GM23248 (cell line): ENCODE results near the gene CLSTN2. TPM values are rescaled to one million over a fixed set of nuclear protein-coding genes. Genes with fewer than 3 reads are reported as not detected.

Experiments
- DNase-seq: peaks from one replicate; pipeline ENCODE4 v3.0.0-alpha.2; 2015
- H2AFZ ChIP-seq: fragments of 200-600 bp; sonication (generic); 2 replicates; pipeline ENCODE4 v1.6.1; 2016; ENCODE audit warnings: antibody characterized with exemption
- H3F3A ChIP-seq: fragments of 200-600 bp; sonication (generic); 2 replicates; pipeline ENCODE4 v1.6.1; 2016; ENCODE audit warnings: mild to moderate bottlenecking, antibody characterized with exemption, mixed run types; ENCODE audit not compliant: insufficient read depth
- H3K27ac ChIP-seq: fragments of 200-600 bp; sonication (generic); 2 replicates; pipeline ENCODE4 v1.5.1; 2016; ENCODE audit warnings: mild to moderate bottlenecking
- H3K27me3 ChIP-seq: fragments of 200-600 bp; sonication (generic); replicated peaks from 2 replicates; pipeline ENCODE4 v1.6.1; 2016; ENCODE audit warnings: mild to moderate bottlenecking; ENCODE audit not compliant: insufficient read depth
- H3K36me3 ChIP-seq: fragments of 200-600 bp; sonication (generic); 2 replicates; pipeline ENCODE4 v1.6.1; 2016; ENCODE audit warnings: low read depth, mild to moderate bottlenecking
- H3K4me1 ChIP-seq: fragments of 200-600 bp; sonication (generic); 2 replicates; pipeline ENCODE4 v1.6.1; 2016; ENCODE audit warnings: mild to moderate bottlenecking; ENCODE audit not compliant: insufficient read depth
- H3K4me2 ChIP-seq: fragments of 200-600 bp; sonication (generic); one replicate; pipeline ENCODE4 v1.6.1; 2016; ENCODE audit warnings: mild to moderate bottlenecking; ENCODE audit not compliant: unreplicated experiment
- H3K4me3 ChIP-seq: fragments of 200-600 bp; sonication (generic); 2 replicates; pipeline ENCODE4 v1.5.1; 2016; ENCODE audit warnings: mild to moderate bottlenecking
- H3K79me2 ChIP-seq: fragments of 200-600 bp; sonication (generic); 2 replicates; pipeline ENCODE4 v1.6.1; 2016; ENCODE audit warnings: mild to moderate bottlenecking; ENCODE audit not compliant: insufficient read depth
- H3K9ac ChIP-seq: fragments of 200-600 bp; sonication (generic); 2 replicates; pipeline ENCODE4 v1.6.1; 2016; ENCODE audit warnings: mild to moderate bottlenecking
- H3K9me2 ChIP-seq: fragments of 200-600 bp; sonication (generic); 2 replicates; pipeline ENCODE4 v1.6.1; 2016; ENCODE audit warnings: mixed run types, mild to moderate bottlenecking, moderate library complexity; ENCODE audit not compliant: insufficient read depth
- H3K9me3 ChIP-seq: fragments of 200-600 bp; sonication (generic); one replicate; pipeline ENCODE4 v1.6.1; 2017; ENCODE audit warnings: low read depth
- H4K20me1 ChIP-seq: fragments of 200-600 bp; sonication (generic); 2 replicates; pipeline ENCODE4 v1.6.0; 2016; ENCODE audit not compliant: insufficient read depth
- EZH2 ChIP-seq: fragments of 200-600 bp; sonication (generic); IDR thresholded peaks from 2 replicates; pipeline ENCODE4 v1.6.1; 2018; ENCODE audit warnings: antibody characterized with exemption, mild to moderate bottlenecking; ENCODE audit not compliant: insufficient read depth, poor library complexity, severe bottlenecking
- EZH2phosphoT487 ChIP-seq: fragments of 200-600 bp; sonication (generic); IDR thresholded peaks from 2 replicates; pipeline ENCODE4 v1.6.1; 2018; ENCODE audit warnings: antibody characterized with exemption, moderate library complexity, mild to moderate bottlenecking, low read depth; ENCODE audit not compliant: insufficient read depth
- WGBS, 2 experiments: methylation state at CpG; one replicate each; pipeline ENCODE4 v1.1.6; 2015 to 2017; ENCODE audit warnings: low lambda C conversion rate in 2 of 2, low coverage in 1 of 2; ENCODE audit errors: missing lambda C conversion rate in 2 of 2; 5-methylcytosine and 5-hydroxymethylcytosine counted together
- in situ Hi-C: fragments of 300-500 bp; cut with MboI; formaldehyde crosslinking; loops from 2 replicates; pipeline ENCODE4 v1.15.0; 2020
- polyA plus RNA-seq: library from polyadenylated mRNA; unstranded; fragments of >200 nt; fragmentation: Nextera tagmentation; extraction: Ambion mirVana; gene quantifications from 2 replicates; pipeline ENCODE4 v1.2.1, GENCODE V29; 2016
- total RNA-seq: library from RNA; depleted of rRNA; stranded (reverse); fragments of >200 nt; shearing (Covaris generic); gene quantifications from 2 replicates; pipeline ENCODE4 v1.2.3, GENCODE V29; 2014

CLSTN2 gene
- total and polyA plus RNA-seq, 2 experiments from 2014 or later = not detected

DNA sequence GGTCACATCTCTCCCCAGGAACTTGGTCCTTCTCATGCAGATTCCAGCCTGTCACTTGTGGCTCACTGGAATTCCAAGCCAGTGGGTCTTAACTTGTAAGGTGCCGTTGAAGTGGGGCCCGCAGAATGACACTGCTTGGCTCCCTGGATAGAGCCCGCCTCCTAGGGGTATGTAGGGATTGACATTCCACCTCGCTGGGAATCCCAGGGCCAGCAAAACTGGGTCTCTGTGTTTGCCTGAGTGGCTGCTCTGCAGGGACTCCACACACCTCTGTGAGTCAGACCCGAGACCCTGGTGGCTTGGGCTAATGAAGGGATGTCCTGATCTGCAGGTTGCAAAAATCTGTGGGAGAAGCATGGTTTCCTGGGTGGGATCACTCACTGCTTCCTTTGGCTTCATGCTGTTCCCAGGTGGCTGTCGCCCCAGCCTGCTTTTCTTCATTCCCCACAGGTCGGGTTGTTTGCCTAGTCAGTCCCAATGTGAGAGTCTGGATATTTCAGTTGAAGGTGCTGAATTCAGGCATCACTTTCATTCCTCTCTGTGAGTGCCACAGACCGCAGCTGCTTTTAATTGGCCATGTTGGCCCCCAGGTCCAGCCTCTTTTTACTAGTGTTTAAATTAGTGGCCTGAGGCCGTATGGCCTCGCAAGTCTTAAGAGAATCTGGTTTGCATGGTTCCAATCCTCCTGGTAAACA is 586.9 kb downstream of the CLSTN2 start:
- H3K27ac ChIP-seq = no peak overlapping the region
- H3K4me2 ChIP-seq = no peak overlapping the region
- H3K9me2 ChIP-seq = no peaks in the 10 kb centered on the region
- DNase-seq = no peak
- no peak overlapping the region for H3K9ac ChIP-seq
- H3K4me1 ChIP-seq = no peaks in the 10 kb centered on the region
- H3K27me3 ChIP-seq = peaks cover 13% of the 10 kb centered on the region; the same call in 1 of the 2 replicates
- H4K20me1 ChIP-seq = no peaks in the 10 kb centered on the region
- 19 to 22% methylated on average over 10 of the region's 10 CpGs for WGBS, 2 experiments
- no peaks in the 10 kb centered on the region for H3K36me3 ChIP-seq
- TF ChIP-seq EZH2 (no peak), EZH2phosphoT487 (no peak)
- H3F3A ChIP-seq = no peaks in the 10 kb centered on the region
- no peaks in the 10 kb centered on the region for H3K79me2 ChIP-seq
- H3K4me3 ChIP-seq = no peak overlapping the region
- no peaks in the 10 kb centered on the region for H3K9me3 ChIP-seq
- in situ Hi-C loops = no loop called here
- H2AFZ ChIP-seq = no peak overlapping the region

DNA sequence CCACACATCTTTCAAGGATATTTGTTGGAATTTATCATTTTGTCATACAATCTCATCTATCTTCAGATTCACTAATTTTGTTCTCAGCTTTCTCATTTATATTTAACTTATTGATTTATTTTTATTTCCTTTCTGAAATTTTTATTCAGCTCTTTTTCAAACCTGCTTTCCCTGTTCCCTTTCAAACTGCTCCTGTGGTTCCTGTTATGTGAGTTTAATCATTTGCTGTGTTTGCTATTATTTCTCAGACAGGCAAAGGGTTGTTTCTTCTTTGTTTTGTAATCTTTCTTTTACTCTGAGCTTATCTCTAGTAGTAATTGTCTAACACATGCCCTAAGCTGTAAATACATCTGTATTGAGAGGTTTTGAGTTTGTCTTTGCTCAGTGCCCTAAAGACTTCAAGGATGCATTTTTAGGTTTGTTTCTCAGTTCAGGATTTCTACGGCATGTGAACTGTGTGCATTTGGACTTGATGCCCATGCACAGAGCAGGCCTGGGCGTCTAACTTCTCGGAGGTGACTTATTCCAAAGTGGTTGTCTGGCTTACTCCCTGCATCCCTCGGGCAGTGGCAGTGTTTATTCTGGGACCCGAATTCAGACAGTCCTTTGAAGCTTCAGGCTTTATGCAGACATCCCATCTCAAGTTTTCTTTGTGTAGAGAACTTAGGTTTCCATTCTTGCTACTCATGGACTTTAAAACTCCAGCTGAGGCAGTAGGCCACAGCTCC is 587.8 kb downstream of the CLSTN2 start:
- H3K4me2 ChIP-seq = no peak overlapping the region
- 20 to 23% methylated on average over 5 of the region's 5 CpGs for WGBS, 2 experiments
- no peak overlapping the region for H2AFZ ChIP-seq
- no peak overlapping the region for H3K9ac ChIP-seq
- peaks cover 13% of the 10 kb centered on the region; the same call in 1 of the 2 replicates for H3K27me3 ChIP-seq
- no peaks in the 10 kb centered on the region for H3K9me2 ChIP-seq
- H4K20me1 ChIP-seq = no peaks in the 10 kb centered on the region
- H3K4me3 ChIP-seq = no peak overlapping the region
- H3K36me3 ChIP-seq = no peaks in the 10 kb centered on the region
- no peak for TF ChIP-seq EZH2
- no peak for TF ChIP-seq EZH2phosphoT487
- H3K4me1 ChIP-seq = no peaks in the 10 kb centered on the region
- no peak for DNase-seq
- in situ Hi-C loops = no loop called here
- H3K9me3 ChIP-seq = no peaks in the 10 kb centered on the region
- H3K27ac ChIP-seq = no peak overlapping the region
- no peaks in the 10 kb centered on the region for H3K79me2 ChIP-seq
- no peaks in the 10 kb centered on the region for H3F3A ChIP-seq

DNA sequence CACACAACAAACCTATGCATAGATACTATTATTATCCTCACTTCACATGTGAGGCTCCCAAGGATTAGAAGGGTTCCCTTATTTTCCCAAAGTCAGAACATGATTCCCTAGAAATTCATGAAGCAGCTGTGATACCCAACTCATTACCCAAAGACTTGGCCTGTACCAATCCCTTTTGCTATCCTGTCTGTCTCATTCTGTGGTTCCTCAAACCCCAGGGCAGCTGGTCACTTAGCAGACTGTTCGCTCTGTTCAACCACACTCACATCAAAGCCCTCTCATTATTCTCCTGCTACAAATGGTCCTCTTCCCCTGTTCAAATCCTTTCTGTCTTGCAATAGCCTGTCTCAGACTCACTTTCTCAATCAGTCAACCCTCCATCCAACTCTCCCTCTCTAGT is 588.6 kb downstream of the CLSTN2 start:
- H3K4me2 ChIP-seq = no peak overlapping the region
- H3F3A ChIP-seq = no peaks in the 10 kb centered on the region
- DNase-seq = no peak
- H3K9me2 ChIP-seq = no peaks in the 10 kb centered on the region
- no peak overlapping the region for H3K4me3 ChIP-seq
- no peak overlapping the region for H3K27ac ChIP-seq
- in situ Hi-C loops = no loop called here
- H3K9ac ChIP-seq = no peak overlapping the region
- no peaks in the 10 kb centered on the region for H3K9me3 ChIP-seq
- H4K20me1 ChIP-seq = no peaks in the 10 kb centered on the region
- H3K36me3 ChIP-seq = no peaks in the 10 kb centered on the region
- no peak overlapping the region for H2AFZ ChIP-seq
- no peaks in the 10 kb centered on the region for H3K79me2 ChIP-seq
- H3K27me3 ChIP-seq = peaks cover 13% of the 10 kb centered on the region; the same call in 1 of the 2 replicates
- WGBS, 2 experiments = 42 to 47% methylated on average over 1 of the region's 1 CpG
- TF ChIP-seq EZH2 (no peak), EZH2phosphoT487 (no peak)
- H3K4me1 ChIP-seq = no peaks in the 10 kb centered on the region

DNA sequence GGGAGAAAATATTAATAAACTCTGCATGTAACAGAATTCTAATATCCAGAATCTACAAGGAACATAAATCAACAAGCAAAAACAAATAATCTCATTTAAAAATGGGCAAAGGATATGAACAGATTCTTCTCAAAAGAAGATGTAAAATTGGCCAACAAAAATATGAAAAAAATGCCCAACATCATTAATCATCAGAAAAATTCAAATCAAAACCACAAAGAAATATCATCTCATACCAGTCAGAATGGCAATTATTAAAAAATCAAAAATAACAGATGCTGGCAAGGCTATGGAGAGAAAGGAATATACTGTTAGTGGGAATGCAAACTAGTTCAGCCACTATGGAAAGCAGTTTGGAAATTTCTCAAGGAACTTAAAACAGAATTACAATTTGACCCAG is 592.2 kb downstream of the CLSTN2 start:
- in situ Hi-C loops = no loop called here
- H4K20me1 ChIP-seq = no peaks in the 10 kb centered on the region
- H3K9ac ChIP-seq = no peak overlapping the region
- H3K79me2 ChIP-seq = no peaks in the 10 kb centered on the region
- no peak overlapping the region for H3K27ac ChIP-seq
- H3K36me3 ChIP-seq = no peaks in the 10 kb centered on the region
- DNase-seq = no peak
- H3K9me3 ChIP-seq = no peaks in the 10 kb centered on the region
- H3K9me2 ChIP-seq = no peaks in the 10 kb centered on the region
- peaks cover 3% of the 10 kb centered on the region; the same call in 1 of the 2 replicates for H3K4me1 ChIP-seq
- H2AFZ ChIP-seq = no peak overlapping the region
- no peak overlapping the region for H3K4me3 ChIP-seq
- no peaks in the 10 kb centered on the region for H3F3A ChIP-seq
- H3K4me2 ChIP-seq = no peak overlapping the region
- TF ChIP-seq EZH2 (no peak), EZH2phosphoT487 (no peak)
- peaks cover 11% of the 10 kb centered on the region; the same call in 1 of the 2 replicates for H3K27me3 ChIP-seq
